ENCODE data around the gene ALKBH2. TPM values are rescaled to one million over a fixed set of nuclear protein-coding genes. Genes with fewer than 3 reads are reported as not detected.

Gene ALKBH2
- total RNA-seq, 3 donors from 2014 or later, result 5.8 to 10.1 (median 7.5) TPM

- intact Hi-C loops (cut with DNase I, micrococcal nuclease), result no loop called here
- Histone ChIP-seq H3K9me3 (no peaks in the 10 kb centered on the region), H3K4me1 (ENCODE audit: low read depth) (no peaks in the 10 kb centered on the region), H3K36me3 (ENCODE audit: low read depth) (peaks cover 4% of the 10 kb centered on the region), H3K4me3 (no peak overlapping the region)
- TF ChIP-seq CTCF (IDR thresholded peaks at IDR 0.05), result no peak
- DNase-seq, result no peak
- peak; percentile 62 for ATAC-seq
Observed at GRCh38 chr12:109084425-109084824, 8.8 kb downstream of the ALKBH2 start.

GRCh38 chr12:109082751-109083150 is 10.5 kb downstream of the ALKBH2 start:
- no peaks in the 10 kb centered on the region for H3K9me3 ChIP-seq
- no peak for DNase-seq
- no peaks in the 10 kb centered on the region for H3K36me3 ChIP-seq (ENCODE audit: low read depth)
- intact Hi-C loops (cut with DNase I, micrococcal nuclease), result no loop called here
- no peaks in the 10 kb centered on the region for H3K4me1 ChIP-seq (ENCODE audit: low read depth)
- TF ChIP-seq CTCF (IDR thresholded peaks at IDR 0.05), result no peak
- ATAC-seq, result no peak
- no peak overlapping the region for H3K4me3 ChIP-seq

GRCh38 chr12:109074866-109075265 is 18.4 kb downstream of the ALKBH2 start:
- Histone ChIP-seq H3K4me1 (ENCODE audit: low read depth) (no peaks in the 10 kb centered on the region), H3K36me3 (ENCODE audit: low read depth) (peaks cover 6% of the 10 kb centered on the region), H3K4me3 (no peak overlapping the region), H3K9me3 (no peaks in the 10 kb centered on the region)
- intact Hi-C loops (cut with DNase I, micrococcal nuclease), result no loop called here
- ATAC-seq, result no peak
- no peak for DNase-seq
- TF ChIP-seq CTCF (IDR thresholded peaks at IDR 0.05), result no peak

GRCh38 chr12:109069307-109070271 is 23.7 kb downstream of the ALKBH2 start:
- intact Hi-C loops (cut with DNase I, micrococcal nuclease), result no loop called here
- Histone ChIP-seq H3K9me3 (no peaks in the 10 kb centered on the region), H3K4me3 (no peak overlapping the region)

GRCh38 chr12:109065853-109066193 is 27.4 kb downstream of the ALKBH2 start:
- intact Hi-C loops (cut with DNase I, micrococcal nuclease), result no loop called here
- TF ChIP-seq CTCF (IDR thresholded peaks at IDR 0.05), result no peak
- Histone ChIP-seq H3K4me3 (no peak overlapping the region), H3K9me3 (no peaks in the 10 kb centered on the region), H3K36me3 (ENCODE audit: low read depth) (peaks cover 4% of the 10 kb centered on the region), H3K4me1 (ENCODE audit: low read depth) (peaks cover 15% of the 10 kb centered on the region)
- ATAC-seq, result no peak
- DNase-seq, result no peak

More at GRCh38 chr12:109069307-109070271, 23.7 kb downstream of the ALKBH2 start:
- TF ChIP-seq CTCF (IDR thresholded peaks at IDR 0.05), result no peak
- peaks cover 15% of the 10 kb centered on the region for H3K4me1 ChIP-seq (ENCODE audit: low read depth)
- H3K36me3 ChIP-seq (ENCODE audit: low read depth), result peaks cover 10% of the 10 kb centered on the region
- ATAC-seq (peak; percentile 91), DNase-seq (peak; percentile 77 to 82 (median 79))
